ENCODE results near the gene ICAM1. TPM values are rescaled to one million over a fixed set of nuclear protein-coding genes. Genes with fewer than 3 reads are reported as not detected.

The ICAM1 gene
- total and polyA plus RNA-seq, 10 of the 15 experiments (the other 5 are each of a cell fraction or from before 2014, with no cell fraction given) = 7.6 to 115 (median 60.2) TPM

- TF ChIP-seq IRF4 (IDR thresholded peaks at IDR 0.05; ENCODE audit: low read depth, low read length) (no peak), USF1 (IDR thresholded peaks at IDR 0.05; ENCODE audit: borderline replicate concordance, extremely low read length, insufficient read depth, low read depth, low read length) (no peak), SIN3A (IDR thresholded peaks at IDR 0.05; ENCODE audit: low read depth, low read length) (no peak), CUX1 (IDR thresholded peaks at IDR 0.05; ENCODE audit: insufficient replicate concordance, low read depth, low read length) (no peak), ZNF592 (IDR thresholded peaks at IDR 0.05) (0 out of 2 replicates have a peak, but pooled peaks have one; percentile 13), RELB (IDR thresholded peaks at IDR 0.05; ENCODE audit: low read depth) (no peak), EGR1 (IDR thresholded peaks at IDR 0.05; ENCODE audit: borderline replicate concordance in 1 of 2, low read depth in 2 of 2, low read length in 2 of 2) (no peak), ZNF217 (IDR thresholded peaks at IDR 0.05) (peak; percentile 87; the same call in 1 of the 2 replicates), LARP7 (IDR thresholded peaks at IDR 0.05) (0 out of 2 replicates have a peak, but pooled peaks have one; percentile 24), PBX3 (IDR thresholded peaks at IDR 0.05; ENCODE audit: insufficient replicate concordance, low read depth, low read length) (no peak), STAT3 (IDR thresholded peaks at IDR 0.05; ENCODE audit: low read depth, low read length) (no peak), SUPT20H (IDR thresholded peaks at IDR 0.05; ENCODE audit: borderline replicate concordance, control insufficient read depth, low read depth, low read length) (no peak)
These were observed 39.2 kb upstream of the ICAM1 start (continued) for GRCh38 chr19:10231612-10232228.

Measured in GM12878 (cell line).